Spleen (tissue), 7 donors: ENCODE results near the gene HBG1.

ENCODE experiments used
- CTCF ChIP-seq, 11 experiments: fragments of 200-600 bp in 7 of 11; fragments of 450-650 bp in 4 of 11; sonication (generic) in 4 of 11; IDR thresholded peaks in 8 of 11; conservative IDR thresholded peaks in 3 of 11; 1 replicate in 7 of 11; 2 replicates in 4 of 11; pipeline versions ENCODE4 v1.4.0 to v1.8.0; 2016 to 2021; ENCODE audit warnings: antibody characterized with exemption in 11 of 11, inconsistent platforms in 4 of 11, mild to moderate bottlenecking in 1 of 11
- POLR2A ChIP-seq, 3 donors: fragments of 450-650 bp; IDR thresholded peaks; one replicate each; pipeline ENCODE4 v1.5.1; 2017; ENCODE audit warnings: antibody characterized with exemption in 3 of 3, mild to moderate bottlenecking in 1 of 3
- POLR2AphosphoS5 ChIP-seq, 3 donors: sonication (generic); formaldehyde crosslinking; IDR thresholded peaks; one replicate each; pipeline ENCODE4 v1.5.1; 2017; ENCODE audit warnings: antibody characterized with exemption in 3 of 3
- donor health status: DM: no; HTN: no; CAD: no; lungs with moderate emphysema.
- donor health status: DM: no; HTN: no; CAD: no.
- donor health status: DM: no; HTN: no; CAD: no.

DNA sequence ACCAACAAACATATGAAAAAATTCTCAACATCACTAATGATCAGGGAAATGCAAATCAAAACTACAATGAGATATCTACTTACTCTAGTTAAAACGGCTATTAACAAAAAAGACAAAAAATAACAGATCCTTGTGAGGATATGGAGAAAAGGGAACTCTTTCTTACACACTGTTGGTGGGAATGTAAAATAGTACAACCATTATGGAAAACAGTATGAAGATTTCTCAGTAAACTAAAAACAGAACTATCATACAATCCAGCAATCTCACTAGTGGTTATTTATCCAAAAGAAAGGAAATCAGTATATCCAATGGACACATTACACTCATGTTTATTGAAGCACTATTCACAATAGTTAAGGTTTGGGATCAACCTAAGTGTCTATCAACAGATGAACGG is 16.2 kb upstream of the HBG1 start:
- TF ChIP-seq CTCF (IDR thresholded peaks at IDR 0.05 in 8 of 11, conservative IDR thresholded peaks at IDR 0.05 in 3 of 11) (no peak), POLR2A (IDR thresholded peaks at IDR 0.05) (no peak), POLR2AphosphoS5 (IDR thresholded peaks at IDR 0.05) (no peak)
